ENCODE measurements around the gene FPR1.

The FPR1 gene

DNA sequence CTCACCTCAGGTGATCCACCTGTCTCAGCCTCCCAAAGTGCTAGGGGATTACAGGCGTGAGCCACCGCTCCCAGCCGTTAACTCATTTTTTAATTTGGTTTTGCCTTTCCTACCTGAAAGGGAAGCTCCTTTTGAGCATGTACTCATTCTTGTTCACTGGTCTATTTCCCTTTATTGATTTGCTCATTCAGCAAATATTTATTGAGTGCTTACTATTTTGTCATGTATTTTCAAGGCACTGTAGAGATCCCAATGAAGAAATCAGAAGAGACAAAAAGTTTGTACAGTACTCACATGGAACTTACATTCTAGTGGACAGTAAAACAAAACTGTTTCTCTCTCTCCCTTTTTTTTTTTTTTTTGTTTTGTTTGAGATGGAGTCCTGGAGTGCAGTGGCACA lies 44.8 kb downstream of the FPR1 start:
- DNase-seq, result no peak

DNA sequence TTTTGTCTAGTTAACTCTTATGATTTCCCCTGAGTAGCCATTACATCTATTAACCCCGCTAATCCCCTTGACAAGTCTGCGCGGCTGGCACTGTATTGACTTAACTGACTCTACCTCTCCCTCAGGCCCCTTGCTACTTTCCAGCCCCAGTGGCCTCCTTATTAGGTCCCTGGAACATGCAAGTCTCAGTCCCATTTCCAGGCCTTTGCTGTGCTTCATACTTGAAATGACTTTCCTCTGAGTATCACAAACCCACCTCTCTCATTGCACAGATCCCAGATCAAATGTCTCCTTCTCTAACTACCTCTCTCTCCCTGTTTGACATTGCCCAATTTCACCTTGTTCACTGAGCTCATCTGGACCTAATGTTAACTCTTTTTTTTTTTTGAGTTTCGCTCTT lies 45.4 kb downstream of the FPR1 start:
- DNase-seq, result no peak

DNA sequence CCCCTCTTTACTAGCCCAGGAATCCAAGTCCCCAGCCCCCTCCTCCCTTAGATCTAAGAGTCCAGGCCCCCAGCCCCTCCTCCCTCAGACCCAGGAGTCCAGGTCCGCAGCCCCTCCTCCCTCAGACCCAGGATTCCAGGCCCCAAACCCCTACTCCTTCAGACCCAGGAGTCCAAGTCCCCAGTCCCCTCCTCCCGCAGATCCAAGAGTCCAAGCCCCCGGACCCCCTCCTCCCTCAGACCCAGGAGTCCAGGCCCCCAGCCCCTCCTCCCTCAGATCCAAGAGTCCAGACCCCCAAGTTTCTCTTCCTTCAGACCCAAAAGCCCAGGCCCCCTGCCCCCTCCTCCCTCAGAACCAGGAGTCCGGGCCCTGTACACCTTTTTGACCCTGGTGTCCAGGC lies 47.1 kb downstream of the FPR1 start:
- no peak for DNase-seq

DNA sequence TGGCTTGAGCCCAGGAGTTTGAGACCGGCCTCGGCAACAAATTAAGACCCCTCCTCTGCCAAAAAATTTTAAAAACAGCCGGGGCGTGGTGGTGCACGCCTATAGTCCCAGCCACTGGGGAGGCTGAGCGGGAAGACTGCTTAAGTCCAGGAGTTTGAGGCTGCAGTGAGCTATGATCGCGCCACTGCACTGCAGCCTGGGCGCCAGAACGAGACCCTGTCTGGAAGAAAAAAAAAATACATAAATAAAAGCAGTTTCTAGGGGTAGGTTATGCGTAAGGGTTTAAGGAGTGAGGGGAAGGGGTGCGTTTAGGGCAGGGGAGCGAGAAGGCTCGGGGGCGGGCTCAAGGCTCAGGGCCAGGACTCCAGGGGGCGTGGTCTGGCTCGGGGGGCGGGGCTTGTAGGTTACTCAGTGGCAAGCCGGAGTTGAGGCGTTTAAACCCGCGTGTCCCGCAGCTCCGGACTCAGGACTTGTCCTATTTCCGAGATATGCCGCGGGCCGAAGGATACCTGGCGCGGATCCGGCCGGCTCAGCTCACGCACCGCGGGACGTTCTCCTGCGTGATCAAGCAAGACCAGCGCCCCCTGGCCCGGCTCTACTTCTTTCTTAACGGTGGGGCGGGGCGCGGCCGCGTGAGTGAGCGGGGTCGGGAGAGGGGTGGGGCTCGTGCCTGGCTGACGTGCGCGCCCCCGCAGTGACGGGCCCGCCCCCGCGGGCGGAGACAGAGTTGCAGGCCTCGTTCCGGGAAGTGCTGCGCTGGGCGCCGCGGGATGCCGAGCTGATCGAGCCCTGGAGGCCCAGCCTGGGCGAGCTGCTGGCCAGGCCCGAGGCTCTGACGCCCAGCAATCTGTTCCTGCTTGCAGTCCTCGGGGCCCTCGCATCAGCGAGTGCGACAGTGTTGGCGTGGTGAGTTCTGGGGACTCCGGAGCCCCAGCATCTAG lies 47.8 kb downstream of the FPR1 start:
- peak in 55 of 56 donors; percentile 69 to 97 (median 90) for DNase-seq

DNA sequence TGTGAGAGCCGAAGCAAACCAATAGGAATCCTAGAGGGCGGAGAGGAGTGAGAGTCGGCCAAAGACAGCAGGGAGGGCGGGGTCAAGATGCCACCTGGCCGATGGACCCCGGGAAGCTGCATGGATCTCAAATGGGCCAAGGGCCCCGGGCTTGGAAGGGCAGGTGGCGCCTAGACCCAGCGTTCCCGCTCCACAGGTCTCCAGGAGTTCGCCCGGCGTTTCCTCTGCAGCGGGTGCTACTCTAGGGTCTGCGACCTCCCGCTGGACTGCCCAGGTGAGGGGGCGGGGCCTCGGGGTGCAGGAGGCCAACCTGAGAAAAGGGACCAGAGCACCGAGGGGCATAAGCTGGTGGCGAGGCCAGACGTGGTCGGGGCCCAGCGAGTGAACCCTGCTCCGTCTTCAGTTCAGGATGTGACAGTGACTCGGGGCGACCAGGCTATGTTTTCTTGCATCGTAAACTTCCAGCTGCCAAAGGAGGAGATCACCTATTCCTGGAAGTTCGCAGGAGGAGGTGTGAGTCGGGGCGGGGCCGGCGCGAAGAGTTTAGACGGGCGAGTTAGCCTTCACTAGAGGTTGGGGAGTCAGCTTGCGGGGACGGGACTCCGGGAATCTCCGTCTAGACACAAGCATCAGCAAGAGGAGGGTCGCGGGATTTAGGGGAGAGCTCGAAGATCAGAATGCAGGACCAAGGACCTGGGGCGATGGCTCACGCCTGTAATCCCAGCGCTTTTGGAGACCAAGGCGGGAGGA lies 48.7 kb downstream of the FPR1 start:
- DNase-seq, result peak in 26 of 56 donors; percentile 16 to 73 (median 50)

DNA sequence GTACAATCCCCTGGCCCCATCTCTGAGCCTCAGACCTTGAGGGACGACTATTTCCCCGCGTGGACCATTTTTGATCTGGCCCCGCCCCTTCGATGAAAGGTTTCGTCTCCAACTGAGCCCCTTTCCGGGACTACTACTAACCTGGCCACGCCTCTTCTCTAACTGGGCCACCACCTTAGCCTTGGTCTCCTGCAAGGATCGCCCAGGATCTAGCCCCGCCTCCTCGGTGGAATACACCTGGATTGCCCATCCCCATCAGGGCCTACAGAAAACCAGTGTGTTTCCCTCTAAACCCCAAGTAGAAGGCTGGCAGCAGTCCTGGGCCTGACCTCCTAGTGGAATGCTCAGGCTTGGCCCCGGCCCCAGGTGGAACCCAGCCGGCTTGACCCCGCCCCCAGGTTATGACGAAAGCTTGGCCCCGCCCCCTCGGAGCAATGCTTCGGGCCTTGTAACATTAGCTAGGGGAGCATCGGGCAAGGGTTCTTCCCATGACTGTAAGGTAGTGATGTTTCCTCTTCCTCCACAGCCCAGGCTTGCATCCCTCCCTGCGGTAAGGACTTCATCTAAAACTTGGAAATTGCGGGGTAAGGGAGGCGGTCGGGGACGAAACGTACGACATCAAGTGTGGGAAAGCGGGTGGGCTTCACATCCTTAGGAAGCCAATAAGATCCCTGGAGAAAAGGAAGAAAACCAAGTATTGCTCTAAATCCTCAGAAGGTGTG lies 49.4 kb downstream of the FPR1 start:
- peak in 46 of 56 donors; percentile 10 to 81 (median 46) for DNase-seq

DNA sequence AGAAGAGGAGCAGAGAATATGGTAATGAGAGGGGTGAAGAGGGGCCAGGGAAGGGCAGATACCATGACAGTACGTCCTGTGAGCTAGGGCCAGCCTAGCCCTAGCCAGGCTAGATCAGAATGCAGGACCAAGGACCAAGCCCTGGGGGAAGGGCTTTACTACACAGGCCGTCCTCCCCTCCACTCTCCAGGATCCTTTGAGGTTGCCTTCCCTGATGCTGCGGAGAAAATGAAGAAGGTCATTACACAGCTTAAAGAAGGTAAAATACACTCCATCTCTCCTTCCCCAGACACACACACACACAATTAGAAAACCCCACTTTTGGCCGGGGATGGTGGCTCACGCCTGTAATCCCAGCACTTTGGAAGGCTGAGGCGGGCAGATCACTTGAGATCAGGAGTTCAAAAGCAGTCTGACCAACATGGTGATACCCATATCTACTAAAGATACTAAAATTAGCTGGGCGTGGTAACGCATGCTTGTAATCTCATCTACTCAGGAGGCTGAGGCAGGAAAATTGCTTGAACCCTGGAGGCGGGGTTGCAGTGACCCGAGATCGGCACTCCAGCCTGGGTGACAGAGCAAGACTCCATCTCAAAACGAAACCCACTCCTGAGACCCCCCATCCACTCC lies 50.1 kb downstream of the FPR1 start:
- DNase-seq, result no peak

DNA sequence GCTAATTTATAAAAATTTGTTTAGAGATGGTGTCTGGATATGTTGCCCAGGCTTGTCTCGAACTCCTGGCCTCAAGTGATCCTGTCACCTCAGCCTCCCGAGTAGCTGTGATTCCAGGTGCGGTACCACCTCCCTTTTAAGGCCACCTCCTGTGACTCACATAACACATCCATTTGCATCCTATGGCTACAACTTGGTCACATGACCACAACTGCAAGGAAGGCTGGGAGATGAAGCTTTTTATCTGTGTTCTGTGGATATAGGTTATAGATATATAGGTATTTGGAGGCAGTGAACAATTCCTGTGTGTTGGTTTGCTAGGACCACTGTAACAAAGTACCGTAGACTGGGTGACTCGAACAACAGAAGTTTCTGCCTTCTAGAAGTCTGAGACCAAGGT lies 52.5 kb downstream of the FPR1 start:
- DNase-seq, result no peak

DNA sequence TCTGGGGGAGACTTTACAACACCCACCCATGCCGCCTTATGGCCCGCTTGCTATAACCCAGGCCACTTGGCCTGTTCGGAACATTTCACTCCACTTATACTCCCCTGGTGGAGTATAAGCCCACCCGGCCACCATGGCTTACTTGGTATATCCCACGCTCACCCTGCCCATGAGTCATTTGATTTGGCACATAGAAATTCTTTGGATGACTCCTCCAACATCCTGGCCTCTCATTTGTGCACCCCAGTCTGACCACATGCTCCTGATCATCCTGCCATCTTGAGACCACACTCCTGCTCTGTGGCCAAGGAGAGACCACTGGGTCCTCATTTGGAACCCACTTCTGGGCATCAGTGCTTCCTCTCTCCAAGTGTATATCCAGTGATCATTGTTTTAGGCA lies 53.4 kb downstream of the FPR1 start:
- no peak for DNase-seq

DNA sequence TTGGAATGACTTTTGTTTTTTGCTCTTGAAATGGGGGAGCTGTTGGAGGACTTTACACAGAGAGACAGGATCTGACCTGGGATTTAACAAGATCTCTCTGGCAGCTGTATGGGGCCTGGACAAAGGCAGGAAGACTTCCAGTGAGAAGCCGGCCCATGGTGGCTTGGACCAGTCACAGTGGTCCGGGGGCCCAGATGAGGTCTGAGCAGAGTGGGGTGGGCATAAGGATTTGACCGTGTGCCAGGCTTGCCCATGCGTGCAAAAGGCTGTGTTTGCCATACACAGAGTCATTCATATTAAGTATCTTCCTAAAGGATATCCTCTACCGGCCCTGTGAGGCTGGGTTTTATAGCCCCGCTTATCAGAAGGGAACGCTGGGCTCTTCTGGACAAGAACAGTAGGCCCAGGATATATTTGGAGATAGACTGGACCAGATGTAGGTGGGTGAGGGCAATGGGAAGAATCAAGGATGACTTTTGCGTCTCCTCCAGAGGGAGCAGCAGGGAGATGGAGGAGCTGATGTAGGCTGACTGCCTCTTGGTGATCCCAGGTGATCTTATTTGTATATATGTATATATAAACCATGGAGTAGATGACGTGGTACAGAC lies 54.4 kb downstream of the FPR1 start:
- DNase-seq, result no peak

DNA sequence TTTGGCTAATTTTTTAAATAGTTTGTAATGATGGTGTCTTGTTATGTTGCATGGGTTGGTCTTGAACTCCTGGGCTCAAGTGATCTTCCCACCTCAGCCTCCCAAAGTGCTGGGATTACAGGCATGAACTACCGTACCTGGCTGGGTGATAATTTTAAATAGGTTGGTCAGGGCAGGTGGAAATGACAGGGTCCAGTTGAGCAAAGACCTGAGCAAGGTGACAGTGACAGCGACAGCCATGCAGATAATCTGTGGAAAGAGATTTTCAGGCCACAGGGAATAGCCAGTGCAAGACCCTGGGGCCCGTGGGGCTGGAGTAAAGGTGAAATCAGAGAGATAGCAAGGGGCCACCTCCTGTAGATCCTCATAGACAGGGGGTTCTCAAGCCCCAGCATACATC lies 55.1 kb downstream of the FPR1 start:
- DNase-seq, result no peak
